NCI-H1694 treated with DMSO at 0.1 percent for 48 hours (cell line): ENCODE data around the gene TINAG.

Source experiments
- DNase-seq: peaks from one replicate; lab custom pipeline; 2025; lab: John Stamatoyannopoulos, UW

TINAG gene

GRCh38 chr6:54428431-54428830, 120.2 kb downstream of the TINAG start:
- DNase-seq, result no peak

GRCh38 chr6:54431466-54431865, 123.2 kb downstream of the TINAG start:
- no peak for DNase-seq
